ENCODE measurements around the gene GPD2. TPM values are rescaled to one million over a fixed set of nuclear protein-coding genes. Genes with fewer than 3 reads are reported as not detected.

The GPD2 gene
- total and polyA plus RNA-seq, 2 of the 8 experiments (the other 6 are each of a cell fraction or from before 2014, with no cell fraction given), result 8.4 to 43.1 TPM

- H2AFZ ChIP-seq (ENCODE audit: low read length), result no peak overlapping the region
- TF ChIP-seq EGR1 (IDR thresholded peaks at IDR 0.05; ENCODE audit: borderline replicate concordance, low read depth, low read length) (no peak), ATF2 (IDR thresholded peaks at IDR 0.05; ENCODE audit: low read length) (no peak), BRCA1 (IDR thresholded peaks at IDR 0.05; ENCODE audit: low read depth, low read length) (no peak), TAF7 (optimal IDR thresholded peaks at IDR 0.05; ENCODE audit: borderline replicate concordance, low read depth, low read length) (no peak), CREB1 (IDR thresholded peaks at IDR 0.05) (no peak), SP2 (IDR thresholded peaks at IDR 0.05; ENCODE audit: low read length) (no peak), RXRA (IDR thresholded peaks at IDR 0.05; ENCODE audit: insufficient read depth, low read depth, low read length) (no peak), NANOG (IDR thresholded peaks at IDR 0.05; ENCODE audit: insufficient read depth, low read depth, low read length, poor library complexity, severe bottlenecking) (no peak), CHD2 (IDR thresholded peaks at IDR 0.05; ENCODE audit: low read length) (no peak), CEBPB (IDR thresholded peaks at IDR 0.05; ENCODE audit: low read depth, low read length) (no peak), RFX5 (IDR thresholded peaks at IDR 0.05; ENCODE audit: borderline replicate concordance, low read depth, low read length) (no peak), ASH2L (IDR thresholded peaks at IDR 0.05; ENCODE audit: low read length) (no peak), KDM5A (IDR thresholded peaks at IDR 0.05; ENCODE audit: low read length) (no peak)
- TF ChIP-seq, protein P1, sequence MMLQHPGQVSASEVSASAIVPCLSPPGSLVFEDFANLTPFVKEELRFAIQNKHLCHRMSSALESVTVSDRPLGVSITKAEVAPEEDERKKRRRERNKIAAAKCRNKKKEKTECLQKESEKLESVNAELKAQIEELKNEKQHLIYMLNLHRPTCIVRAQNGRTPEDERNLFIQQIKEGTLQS (IDR thresholded peaks at IDR 0.05; ENCODE audit: insufficient read depth, low read depth, low read length), result no peak
Measured at GRCh38 chr2:156622491-156622890, 186.3 kb downstream of the GPD2 start.

More at GRCh38 chr2:156622491-156622890, 186.3 kb downstream of the GPD2 start:
- Histone ChIP-seq H3K27ac (ENCODE audit: low read depth, low read length) (no peak overlapping the region), H3K4me3 (ENCODE audit: extremely low read depth in 1 of 4, insufficient read depth in 2 of 4, low read depth in 3 of 4, low read length in 4 of 4) (no peak overlapping the region), H3K4me1 (replicated peaks in 1 of 4; ENCODE audit: control insufficient read depth in 3 of 4, insufficient read depth in 4 of 4, low read length in 3 of 4) (no peaks in the 10 kb centered on the region; a peak in 1 of 7 replicates), H3K56ac (replicated peaks; ENCODE audit: insufficient read length, low read depth, low read length) (no peak overlapping the region), H3K18ac (ENCODE audit: extremely low read depth, low read length) (no peak overlapping the region), H3K9ac (replicated peaks in 1 of 4; ENCODE audit: extremely low read depth in 1 of 4, low read depth in 3 of 4, low read length in 3 of 4) (no peak overlapping the region), H3K36me3 (ENCODE audit: control insufficient read depth in 2 of 4, insufficient read depth in 4 of 4, low read length in 3 of 4) (peaks cover 0 to 4% (median 0%) of the 10 kb centered on the region in 4 experiments; a peak in 1 of 8 replicates), H4K8ac (ENCODE audit: extremely low read depth, insufficient read depth, low read length) (no peak overlapping the region), H4K5ac (ENCODE audit: insufficient read length, low read depth, low read length) (no peak overlapping the region), H2BK20ac (ENCODE audit: low read length) (no peak overlapping the region), H3K79me1 (ENCODE audit: low read depth, low read length) (no peaks in the 10 kb centered on the region), H3K23me2 (ENCODE audit: low read depth, low read length) (no peaks in the 10 kb centered on the region), H4K91ac (replicated peaks; ENCODE audit: insufficient read length, low read length) (no peak overlapping the region), H3K79me2 (ENCODE audit: control insufficient read depth in 1 of 2, insufficient read depth in 2 of 2, low read length in 2 of 2) (no peaks in the 10 kb centered on the region), H2BK12ac (ENCODE audit: low read depth, low read length) (no peak overlapping the region), H2BK120ac (replicated peaks; ENCODE audit: low read depth, low read length) (no peak overlapping the region), H4K20me1 (replicated peaks in 1 of 2; ENCODE audit: control insufficient read depth in 1 of 2, insufficient read depth in 2 of 2, low read length in 2 of 2) (no peaks in the 10 kb centered on the region), H3K14ac (ENCODE audit: insufficient read length) (no peak overlapping the region), H3K23ac (ENCODE audit: insufficient read length) (no peak overlapping the region), H3K4me2 (ENCODE audit: insufficient read depth in 1 of 2, low read depth in 2 of 2, low read length in 2 of 2) (no peak overlapping the region), H2AK5ac (ENCODE audit: low read depth, low read length) (no peak overlapping the region), H2BK5ac (ENCODE audit: low read depth, low read length) (no peak overlapping the region), H3K9me3 (ENCODE audit: insufficient read depth in 2 of 2, low read depth in 1 of 2, low read length in 1 of 2) (peaks cover 5 to 10% of the 10 kb centered on the region in 2 experiments; a peak in 3 of 4 replicates), H2BK15ac (ENCODE audit: low read length) (no peak overlapping the region), H3K4ac (replicated peaks; ENCODE audit: insufficient read length, low read depth, low read length) (no peak overlapping the region), H3K27me3 (replicated peaks in 1 of 4; ENCODE audit: control insufficient read depth in 3 of 4, extremely low read depth in 1 of 4, insufficient read depth in 3 of 4, low read length in 3 of 4) (no peaks in the 10 kb centered on the region)
- FAIRE-seq, result no peak
- ChIA-PET CTCF (ENCODE audit: partially characterized antibody) (no interaction called here), POLR2A (ENCODE audit: partially characterized antibody) (no interaction called here)
- WGBS, 2 experiments (ENCODE audit: extremely low coverage in 1 of 2, insufficient coverage in 1 of 2, insufficient read length in 1 of 2, insufficient replicate concordance in 2 of 2, low coverage in 1 of 2, low lambda C conversion rate in 2 of 2, missing lambda C conversion rate in 1 of 2), result 92% methylated on average over 1 of the region's 1 CpG; no CpG with 5 or more reads in 1 of the 2 experiments
- DNase-seq (ENCODE audit: low read depth in 1 of 2, low spot score in 2 of 2), result no peak

Measured in H1 (cell line).